K562 (cell line): ENCODE results near the gene TBATA. TPM values are rescaled to one million over a fixed set of nuclear protein-coding genes. Genes with fewer than 3 reads are reported as not detected.

Experiments used
- ATAC-seq: fragments of 200-7000 bp; cut with Tn5 transposase; 3 replicates; pipeline ENCODE4 v1.9.1; 2020; ENCODE audit warnings: moderate library complexity
- BruUV-seq: library from RNA; stranded (reverse); fragments of 400-500 nt; replicated peaks from 2 replicates; lab custom pipeline; 2021; lab: Mats Ljungman, UMichigan
- CTCF ChIA-PET: fragments of 300-600 bp; formaldehyde crosslinking; extraction: SDS; loops from one replicate; lab custom pipeline; 2021; ENCODE audit warnings: low intra/inter-chr PET ratio; lab: Yijun Ruan, JAX
- POLR2A ChIA-PET: fragments of 300-600, 350-650 bp; sonication (Branson Sonifier 250); formaldehyde crosslinking; extraction: SDS; loops from one replicate; lab custom pipeline; 2021; ENCODE audit warnings: antibody characterized with exemption, inconsistent platforms; lab: Yijun Ruan, JAX
- DNase-seq, 4 experiments: peaks; one replicate each; pipeline versions ENCODE4 v3.0.0 to v3.0.0-alpha.2; 2011 to 2018; ENCODE audit warnings: low spot score in 3 of 4, mixed read lengths in 3 of 4; ENCODE audit errors: extremely low read depth in 1 of 4
- FAIRE-seq: peaks from 2 replicates; lab custom pipeline; 2011; peaks lifted over from hg19 to GRCh38; lab: Jason Lieb, UNC
- H2AFZ ChIP-seq: 2 replicates; pipeline ENCODE4 v1.6.0; 2011; ENCODE audit warnings: low read depth, low read length, control low read depth, inconsistent platforms
- H3K27ac ChIP-seq: fragments of 200-600 bp; 3 replicates; pipeline ENCODE4 v1.8.0; 2011; ENCODE audit warnings: low read depth, mild to moderate bottlenecking, control low read depth, inconsistent platforms, low read length, moderate library complexity, mixed read lengths; ENCODE audit errors: extremely low read depth
- H3K27me3 ChIP-seq, 2 experiments: fragments of 300-600 bp in 1 of 2; 2 replicates in 1 of 2; 3 replicates in 1 of 2; pipeline versions ENCODE4 v1.6.0 to v1.8.0; 2011; ENCODE audit warnings: inconsistent platforms in 2 of 2, low read length in 2 of 2, mild to moderate bottlenecking in 1 of 2, mixed read lengths in 1 of 2, moderate library complexity in 1 of 2; ENCODE audit not compliant: control insufficient read depth in 2 of 2, insufficient read depth in 2 of 2
- H3K36me3 ChIP-seq: fragments of 300-600 bp; 3 replicates; pipeline ENCODE4 v1.8.0; 2011; ENCODE audit warnings: mild to moderate bottlenecking, low read length, inconsistent platforms; ENCODE audit not compliant: control insufficient read depth, insufficient read depth
- H3K4me1 ChIP-seq, 2 experiments: fragments of 200-600 bp in 1 of 2; replicated peaks in 1 of 2; 2 replicates in 1 of 2; 3 replicates in 1 of 2; pipeline versions ENCODE4 v1.5.1 to v1.8.0; 2011; ENCODE audit warnings: inconsistent platforms in 2 of 2, low read length in 2 of 2, mild to moderate bottlenecking in 1 of 2, mixed read lengths in 1 of 2, moderate library complexity in 1 of 2; ENCODE audit not compliant: control insufficient read depth in 2 of 2, insufficient read depth in 2 of 2
- H3K4me2 ChIP-seq: 2 replicates; pipeline ENCODE4 v1.6.1; 2011; ENCODE audit warnings: low read length, control low read depth, inconsistent platforms, mixed read lengths; ENCODE audit not compliant: insufficient read depth
- H3K4me3 ChIP-seq: fragments of 200-600 bp; sonication (generic), shearing (Covaris generic); 2 replicates; pipeline ENCODE4 v1.5.1; 2016; ENCODE audit warnings: control low read depth, inconsistent platforms
- H3K79me2 ChIP-seq: fragments of 200-600 bp; 3 replicates; pipeline ENCODE4 v1.8.0; 2011; ENCODE audit warnings: low read length, inconsistent platforms; ENCODE audit not compliant: control insufficient read depth, insufficient read depth
- H3K9ac ChIP-seq, 2 experiments: 2 replicates each; pipeline versions ENCODE4 v1.6.0 to v1.6.1; 2011; ENCODE audit warnings: low read depth in 2 of 2, low read length in 2 of 2, control low read depth in 1 of 2, inconsistent platforms in 1 of 2, mild to moderate bottlenecking in 1 of 2, mixed read lengths in 1 of 2; ENCODE audit not compliant: insufficient read depth in 1 of 2
- H3K9me1 ChIP-seq: one replicate; pipeline ENCODE4 v1.6.0; 2011; ENCODE audit warnings: inconsistent platforms, mild to moderate bottlenecking, low read length, moderate library complexity; ENCODE audit not compliant: control insufficient read depth, insufficient read depth
- H3K9me3 ChIP-seq: replicated peaks from 2 replicates; pipeline ENCODE4 v1.5.1; 2011; ENCODE audit warnings: low read depth, low read length, inconsistent platforms; ENCODE audit not compliant: control insufficient read depth, insufficient read depth
- H4K20me1 ChIP-seq: replicated peaks from 2 replicates; pipeline ENCODE4 v1.6.1; 2011; ENCODE audit warnings: low read length, inconsistent platforms, mixed read lengths; ENCODE audit not compliant: control insufficient read depth, insufficient read depth
- ARID2 ChIP-seq: fragments of 450-650 bp; IDR thresholded peaks from 2 replicates; pipeline ENCODE4 v1.6.1; 2017; ENCODE audit warnings: antibody characterized with exemption, mild to moderate bottlenecking
- IFI16 ChIP-seq: fragments of 250-450 bp; sonication (Bioruptor Pico); IDR thresholded peaks from 2 replicates; pipeline ENCODE4 v2.1.2; 2022; ENCODE audit warnings: mild to moderate bottlenecking, inconsistent platforms
- KAT8 ChIP-seq: fragments of 450-650 bp; IDR thresholded peaks from 2 replicates; pipeline ENCODE4 v1.6.1; 2016; ENCODE audit warnings: low read depth, mild to moderate bottlenecking
- NFE2 ChIP-seq: IDR thresholded peaks from 2 replicates; pipeline ENCODE4 v1.6.1; 2014; ENCODE audit warnings: antibody characterized with exemption, low read depth
- PTTG1 ChIP-seq: fragments of 450-650 bp; IDR thresholded peaks from 2 replicates; pipeline ENCODE4 v1.6.1; 2016; ENCODE audit warnings: low read depth, mild to moderate bottlenecking, missing genetic modification characterization, missing compliant biosample characterization
- RAD21 ChIP-seq, 2 experiments: fragments of 250-450 bp in 1 of 2; fragments of 450-650 bp in 1 of 2; sonication (Bioruptor Pico) in 1 of 2; formaldehyde crosslinking in 1 of 2; IDR thresholded peaks in 1 of 2; conservative IDR thresholded peaks in 1 of 2; 2 replicates each; pipeline versions ENCODE4 v1.4.0 to v1.8.0; 2020 to 2022; ENCODE audit warnings: mild to moderate bottlenecking in 2 of 2, moderate library complexity in 1 of 2
- YY1 ChIP-seq, 3 experiments: IDR thresholded peaks; 2 replicates each; pipeline ENCODE4 v1.6.1; 2011; ENCODE audit warnings: low read length in 2 of 3, mild to moderate bottlenecking in 2 of 3, moderate library complexity in 2 of 3, borderline replicate concordance in 1 of 3, control low read depth in 1 of 3, low read depth in 1 of 3; ENCODE audit not compliant: insufficient read depth in 3 of 3, insufficient replicate concordance in 2 of 3, control insufficient read depth in 1 of 3, insufficient read length in 1 of 3; ENCODE audit errors: extremely low read depth in 1 of 3
- ZNF12 ChIP-seq: sonication (generic); formaldehyde crosslinking; IDR thresholded peaks from 2 replicates; pipeline ENCODE4 v1.4.0; 2020; ENCODE audit warnings: mild to moderate bottlenecking, missing genetic modification reagents
- ZNF124 ChIP-seq: sonication (generic); formaldehyde crosslinking; IDR thresholded peaks from 2 replicates; pipeline ENCODE4 v1.8.1; 2022; ENCODE audit warnings: missing genetic modification reagents
- ZNF232 ChIP-seq: sonication (generic); formaldehyde crosslinking; IDR thresholded peaks from 2 replicates; pipeline ENCODE4 v1.8.0; 2022; ENCODE audit warnings: mild to moderate bottlenecking, missing genetic modification reagents
- ZNF239 ChIP-seq: fragments of 250-450 bp; sonication (Bioruptor Pico); IDR thresholded peaks from 2 replicates; pipeline ENCODE4 v1.4.0; 2020; ENCODE audit warnings: mild to moderate bottlenecking
- WGBS: fragments of 100-300 bp; shearing (Covaris generic); methylation state at CpG from one replicate; pipeline ENCODE4 v1.1.6; 2016; ENCODE audit warnings: low coverage, mixed read lengths; ENCODE audit not compliant: insufficient coverage; ENCODE audit errors: missing lambda C conversion rate; 5-methylcytosine and 5-hydroxymethylcytosine counted together
- in situ Hi-C: fragments of 300-500 bp; cut with MboI; formaldehyde crosslinking; loops from 4 replicates; pipeline ENCODE4 v1.15.0; 2018; ENCODE audit warnings: inconsistent platforms, mixed read lengths
- intact Hi-C: fragments of 100-400 bp; cut with micrococcal nuclease; formaldehyde crosslinking; loops from 2 replicates; pipeline ENCODE4 v1.14.2; 2022
- polyA plus RNA-seq, 8 experiments: library from polyadenylated mRNA; depleted of rRNA in 4 of 8; stranded (reverse) in 5 of 8; unstranded in 3 of 8; fragments of >200 nt; fragmentation: Nextera tagmentation in 2 of 8; fragmentation: Illumina TruSeq in 1 of 8; extraction: Ambion mirVana in 2 of 8; extraction: Trizol in 1 of 8; gene quantifications; 2 replicates each; pipeline versions ENCODE4 v1.2.1 to v1.2.3, GENCODE V29; 2011 to 2014; ENCODE audit warnings: inconsistent platforms in 1 of 8, missing spikeins in 1 of 8
- total RNA-seq, 7 experiments: library from RNA; depleted of rRNA in 6 of 7; stranded (reverse); fragments of >200 nt in 6 of 7; fragmentation: Illumina TruSeq in 2 of 7; extraction: Trizol in 2 of 7; gene quantifications; 2 replicates each; pipeline versions ENCODE4 v1.2.1 to v1.2.3, GENCODE V29; 2011 to 2021; ENCODE audit warnings: low replicate concordance in 1 of 7
- TF ChIP-seq, protein P1 (sequence below): IDR thresholded peaks from 3 replicates; pipeline ENCODE4 v1.6.1; 2011; ENCODE audit warnings: borderline replicate concordance, mild to moderate bottlenecking, moderate library complexity; ENCODE audit not compliant: insufficient read length; ENCODE audit errors: extremely low read depth
- TF ChIP-seq, protein P2 (sequence below): fragments of 250-450 bp; sonication (Bioruptor Pico); IDR thresholded peaks from 2 replicates; pipeline ENCODE4 v1.4.0; 2020

Gene TBATA
- total and polyA plus RNA-seq, 9 of the 15 experiments (the other 6 are each of a cell fraction or from before 2014, with no cell fraction given), result not detected

DNA sequence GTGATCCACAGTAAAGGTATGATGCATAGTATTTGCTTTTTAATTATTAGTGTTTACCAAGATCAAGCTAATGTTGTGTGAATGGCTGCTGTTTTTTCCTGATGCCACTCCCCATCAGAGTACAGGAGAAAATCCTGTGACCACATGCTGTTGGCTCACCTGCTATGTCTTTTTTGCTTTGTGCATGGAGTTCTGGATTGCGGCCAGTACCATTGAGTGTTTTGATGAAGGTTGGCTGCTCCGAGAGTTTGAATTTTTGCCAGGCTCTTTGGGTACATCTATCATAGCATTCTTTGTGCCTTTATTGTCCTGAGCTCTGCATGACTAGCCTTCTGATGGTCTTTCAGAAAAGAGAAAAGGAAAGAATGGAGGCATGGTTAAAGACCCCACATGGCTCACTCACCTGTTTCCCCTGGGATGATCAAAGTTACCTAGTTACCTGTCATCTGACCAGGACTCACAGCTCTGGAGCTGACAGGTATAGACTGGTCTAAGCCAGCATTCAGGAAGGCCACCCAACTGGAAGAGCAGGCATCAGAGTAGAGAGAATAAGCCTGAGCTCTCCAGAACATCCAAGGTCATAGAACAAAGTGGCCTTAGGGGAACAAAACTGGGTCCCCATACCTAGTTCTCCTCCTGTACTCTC, 18.7 kb upstream of the TBATA start:
- Histone ChIP-seq H3K4me2 (no peak overlapping the region), H4K20me1 (no peaks in the 10 kb centered on the region), H2AFZ (no peak overlapping the region), H3K4me3 (no peak overlapping the region), H3K9me3 (no peaks in the 10 kb centered on the region), H3K79me2 (no peaks in the 10 kb centered on the region), H3K36me3 (no peaks in the 10 kb centered on the region), H3K27ac (no peak overlapping the region), H3K4me1 (no peaks in the 10 kb centered on the region), H3K27me3 (peaks cover 0 to 2% of the 10 kb centered on the region in 2 experiments; a peak in 2 of 5 replicates), H3K9ac (no peak overlapping the region), H3K9me1 (no peaks in the 10 kb centered on the region)
- ATAC-seq, result no peak
- in situ Hi-C loops, result no loop called here
- WGBS, result 57% methylated on average over 2 of the region's 2 CpGs
- ChIA-PET POLR2A (interaction anchor here (0.5 to 1.6 kb wide), 4 partner anchors 9 to 33 kb away, joined by 3 to 8 read pairs (median 3); no protein-coding TSS in a partner anchor), CTCF (no interaction called here)
- no peak for FAIRE-seq
- no peak for DNase-seq
- BruUV-seq, result no TSS peak
- intact Hi-C loops, result no loop called here
- no peak for TF ChIP-seq NFE2
- TF ChIP-seq, protein P1, sequence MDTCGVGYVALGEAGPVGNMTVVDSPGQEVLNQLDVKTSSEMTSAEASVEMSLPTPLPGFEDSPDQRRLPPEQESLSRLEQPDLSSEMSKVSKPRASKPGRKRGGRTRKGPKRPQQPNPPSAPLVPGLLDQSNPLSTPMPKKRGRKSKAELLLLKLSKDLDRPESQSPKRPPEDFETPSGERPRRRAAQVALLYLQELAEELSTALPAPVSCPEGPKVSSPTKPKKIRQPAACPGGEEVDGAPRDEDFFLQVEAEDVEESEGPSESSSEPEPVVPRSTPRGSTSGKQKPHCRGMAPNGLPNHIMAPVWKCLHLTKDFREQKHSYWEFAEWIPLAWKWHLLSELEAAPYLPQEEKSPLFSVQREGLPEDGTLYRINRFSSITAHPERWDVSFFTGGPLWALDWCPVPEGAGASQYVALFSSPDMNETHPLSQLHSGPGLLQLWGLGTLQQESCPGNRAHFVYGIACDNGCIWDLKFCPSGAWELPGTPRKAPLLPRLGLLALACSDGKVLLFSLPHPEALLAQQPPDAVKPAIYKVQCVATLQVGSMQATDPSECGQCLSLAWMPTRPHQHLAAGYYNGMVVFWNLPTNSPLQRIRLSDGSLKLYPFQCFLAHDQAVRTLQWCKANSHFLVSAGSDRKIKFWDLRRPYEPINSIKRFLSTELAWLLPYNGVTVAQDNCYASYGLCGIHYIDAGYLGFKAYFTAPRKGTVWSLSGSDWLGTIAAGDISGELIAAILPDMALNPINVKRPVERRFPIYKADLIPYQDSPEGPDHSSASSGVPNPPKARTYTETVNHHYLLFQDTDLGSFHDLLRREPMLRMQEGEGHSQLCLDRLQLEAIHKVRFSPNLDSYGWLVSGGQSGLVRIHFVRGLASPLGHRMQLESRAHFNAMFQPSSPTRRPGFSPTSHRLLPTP, result no peak
- TF ChIP-seq, protein P2, sequence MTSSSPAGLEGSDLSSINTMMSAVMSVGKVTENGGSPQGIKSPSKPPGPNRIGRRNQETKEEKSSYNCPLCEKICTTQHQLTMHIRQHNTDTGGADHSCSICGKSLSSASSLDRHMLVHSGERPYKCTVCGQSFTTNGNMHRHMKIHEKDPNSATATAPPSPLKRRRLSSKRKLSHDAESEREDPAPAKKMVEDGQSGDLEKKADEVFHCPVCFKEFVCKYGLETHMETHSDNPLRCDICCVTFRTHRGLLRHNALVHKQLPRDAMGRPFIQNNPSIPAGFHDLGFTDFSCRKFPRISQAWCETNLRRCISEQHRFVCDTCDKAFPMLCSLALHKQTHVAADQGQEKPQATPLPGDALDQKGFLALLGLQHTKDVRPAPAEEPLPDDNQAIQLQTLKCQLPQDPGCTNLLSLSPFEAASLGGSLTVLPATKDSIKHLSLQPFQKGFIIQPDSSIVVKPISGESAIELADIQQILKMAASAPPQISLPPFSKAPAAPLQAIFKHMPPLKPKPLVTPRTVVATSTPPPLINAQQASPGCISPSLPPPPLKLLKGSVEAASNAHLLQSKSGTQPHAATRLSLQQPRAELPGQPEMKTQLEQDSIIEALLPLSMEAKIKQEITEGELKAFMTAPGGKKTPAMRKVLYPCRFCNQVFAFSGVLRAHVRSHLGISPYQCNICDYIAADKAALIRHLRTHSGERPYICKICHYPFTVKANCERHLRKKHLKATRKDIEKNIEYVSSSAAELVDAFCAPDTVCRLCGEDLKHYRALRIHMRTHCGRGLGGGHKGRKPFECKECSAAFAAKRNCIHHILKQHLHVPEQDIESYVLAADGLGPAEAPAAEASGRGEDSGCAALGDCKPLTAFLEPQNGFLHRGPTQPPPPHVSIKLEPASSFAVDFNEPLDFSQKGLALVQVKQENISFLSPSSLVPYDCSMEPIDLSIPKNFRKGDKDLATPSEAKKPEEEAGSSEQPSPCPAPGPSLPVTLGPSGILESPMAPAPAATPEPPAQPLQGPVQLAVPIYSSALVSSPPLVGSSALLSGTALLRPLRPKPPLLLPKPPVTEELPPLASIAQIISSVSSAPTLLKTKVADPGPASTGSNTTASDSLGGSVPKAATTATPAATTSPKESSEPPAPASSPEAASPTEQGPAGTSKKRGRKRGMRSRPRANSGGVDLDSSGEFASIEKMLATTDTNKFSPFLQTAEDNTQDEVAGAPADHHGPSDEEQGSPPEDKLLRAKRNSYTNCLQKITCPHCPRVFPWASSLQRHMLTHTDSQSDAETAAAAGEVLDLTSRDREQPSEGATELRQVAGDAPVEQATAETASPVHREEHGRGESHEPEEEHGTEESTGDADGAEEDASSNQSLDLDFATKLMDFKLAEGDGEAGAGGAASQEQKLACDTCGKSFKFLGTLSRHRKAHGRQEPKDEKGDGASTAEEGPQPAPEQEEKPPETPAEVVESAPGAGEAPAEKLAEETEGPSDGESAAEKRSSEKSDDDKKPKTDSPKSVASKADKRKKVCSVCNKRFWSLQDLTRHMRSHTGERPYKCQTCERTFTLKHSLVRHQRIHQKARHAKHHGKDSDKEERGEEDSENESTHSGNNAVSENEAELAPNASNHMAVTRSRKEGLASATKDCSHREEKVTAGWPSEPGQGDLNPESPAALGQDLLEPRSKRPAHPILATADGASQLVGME (CRISPR knock-in tag), result no peak
- no peak for TF ChIP-seq ZNF232 (CRISPR knock-in tag)
- TF ChIP-seq ZNF239 (CRISPR knock-in tag), result no peak
- TF ChIP-seq RAD21 (CRISPR knock-in tag; conservative IDR thresholded peaks at IDR 0.05 in 1 of 2, IDR thresholded peaks at IDR 0.05 in 1 of 2), result no peak
- TF ChIP-seq ZNF12 (CRISPR knock-in tag), result no peak
- TF ChIP-seq ZNF124 (CRISPR knock-in tag), result no peak
- no peak for TF ChIP-seq YY1 (IDR thresholded peaks at IDR 0.05; ENCODE audit: borderline replicate concordance in 1 of 3, control insufficient read depth in 1 of 3, extremely low read depth in 1 of 3, insufficient read depth in 3 of 3, insufficient read length in 1 of 3, insufficient replicate concordance in 2 of 3, low read depth in 1 of 3, low read length in 2 of 3)
- TF ChIP-seq ARID2, result no peak
- TF ChIP-seq IFI16 (CRISPR knock-in tag), result no peak
- no peak for TF ChIP-seq PTTG1 (tag)
- TF ChIP-seq KAT8, result no peak
